ENCODE measurements around the gene TP53I13.

The TP53I13 gene

DNA sequence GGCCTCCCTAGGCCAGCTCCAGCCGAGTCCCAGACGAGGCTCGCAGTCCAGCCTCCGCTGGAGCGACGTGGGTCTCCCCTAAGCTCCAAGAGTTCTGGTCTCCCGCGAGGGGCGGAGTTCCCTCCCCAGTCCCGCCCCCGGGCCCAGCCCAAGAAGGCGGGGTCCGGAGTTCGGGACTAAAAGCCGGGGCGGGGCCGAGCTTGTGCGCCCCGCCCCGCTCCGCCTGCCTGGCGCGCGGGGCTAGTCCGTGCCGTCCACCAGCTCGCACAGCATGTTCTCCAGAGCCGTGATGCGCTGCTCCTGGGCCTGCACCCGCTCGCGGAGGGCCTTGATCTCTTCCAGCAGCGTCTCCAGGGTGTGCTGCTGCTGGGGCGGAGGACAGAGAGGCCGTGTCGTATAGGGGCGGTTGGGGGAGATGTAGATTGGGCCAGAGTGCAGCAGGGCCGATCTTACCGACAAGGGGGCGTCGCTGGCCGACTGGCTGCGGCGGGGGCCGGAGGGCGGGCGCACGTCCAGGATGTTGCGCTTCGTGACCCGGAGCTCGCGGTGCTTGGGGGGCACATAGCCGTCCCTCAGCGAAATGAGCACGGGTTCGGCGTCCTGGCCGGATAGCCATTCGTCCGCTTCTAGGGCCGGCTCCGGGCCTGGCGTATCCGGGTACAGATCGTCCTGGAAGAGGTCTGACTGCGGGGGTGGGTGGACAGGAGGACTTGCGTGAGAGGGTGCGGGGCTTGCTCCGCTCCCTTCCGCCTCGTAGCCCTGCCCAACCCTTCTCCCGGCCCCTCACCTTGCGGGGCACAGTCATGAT, 47.2 kb downstream of the TP53I13 start:
- H3K9me3 Mint-ChIP-seq = no peaks in the 10 kb centered on the region
- peak overlapping the region; percentile 82 for H3K4me3 Mint-ChIP-seq
- peak overlapping the region; percentile 91 for H3K27ac Mint-ChIP-seq

GRCh38 chr17:29616300-29617048, 48.0 kb downstream of the TP53I13 start:
- H3K9me3 Mint-ChIP-seq = no peaks in the 10 kb centered on the region
- H3K4me1 Mint-ChIP-seq (ENCODE audit: low read depth) = peaks cover 52% of the 10 kb centered on the region
- peaks cover 85% of the 10 kb centered on the region for H3K27me3 Mint-ChIP-seq
- H3K4me3 Mint-ChIP-seq = peak overlapping the region; percentile 82
- H3K36me3 Mint-ChIP-seq (ENCODE audit: low read depth) = no peaks in the 10 kb centered on the region
- H3K27ac Mint-ChIP-seq = peak overlapping the region; percentile 78
- intact Hi-C loops (cut with micrococcal nuclease) = loop anchor here (10.0 kb wide), 1 partner anchor 52 kb away; the partner anchor contains the start of genes ABHD15 and TP53I13

More for the DNA sequence above, 47.2 kb downstream of the TP53I13 start:
- intact Hi-C loops (cut with micrococcal nuclease) = loop anchor here (10.0 kb wide), 1 partner anchor 51 kb away; the partner anchor contains the start of genes ABHD15 and TP53I13
- Mint-ChIP-seq H3K36me3 (ENCODE audit: low read depth) (no peaks in the 10 kb centered on the region), H3K4me1 (ENCODE audit: low read depth) (peaks cover 52% of the 10 kb centered on the region), H3K27me3 (peaks cover 80% of the 10 kb centered on the region)

GRCh38 chr17:29617125-29617480, 48.6 kb downstream of the TP53I13 start:
- peaks cover 86% of the 10 kb centered on the region for H3K27me3 Mint-ChIP-seq
- intact Hi-C loops (cut with micrococcal nuclease) = loop anchor here (10.0 kb wide), 1 partner anchor 52 kb away; the partner anchor contains the start of genes ABHD15 and TP53I13
- H3K4me1 Mint-ChIP-seq (ENCODE audit: low read depth) = peaks cover 55% of the 10 kb centered on the region
- no peaks in the 10 kb centered on the region for H3K9me3 Mint-ChIP-seq
- H3K4me3 Mint-ChIP-seq = peak overlapping the region; percentile 59
- peak overlapping the region; percentile 78 for H3K27ac Mint-ChIP-seq
- no peaks in the 10 kb centered on the region for H3K36me3 Mint-ChIP-seq (ENCODE audit: low read depth)

- H3K27ac Mint-ChIP-seq = peak overlapping the region; percentile 78
- no peaks in the 10 kb centered on the region for H3K36me3 Mint-ChIP-seq (ENCODE audit: low read depth)
- intact Hi-C loops (cut with micrococcal nuclease) = loop anchor here (10.0 kb wide), 1 partner anchor 53 kb away; the partner anchor contains the start of genes ABHD15 and TP53I13
- H3K4me3 Mint-ChIP-seq = peak overlapping the region; percentile 61
- peaks cover 88% of the 10 kb centered on the region for H3K27me3 Mint-ChIP-seq
- no peaks in the 10 kb centered on the region for H3K9me3 Mint-ChIP-seq
- peaks cover 58% of the 10 kb centered on the region for H3K4me1 Mint-ChIP-seq (ENCODE audit: low read depth)
Measured at GRCh38 chr17:29617481-29618271, 49.2 kb downstream of the TP53I13 start.

DNA sequence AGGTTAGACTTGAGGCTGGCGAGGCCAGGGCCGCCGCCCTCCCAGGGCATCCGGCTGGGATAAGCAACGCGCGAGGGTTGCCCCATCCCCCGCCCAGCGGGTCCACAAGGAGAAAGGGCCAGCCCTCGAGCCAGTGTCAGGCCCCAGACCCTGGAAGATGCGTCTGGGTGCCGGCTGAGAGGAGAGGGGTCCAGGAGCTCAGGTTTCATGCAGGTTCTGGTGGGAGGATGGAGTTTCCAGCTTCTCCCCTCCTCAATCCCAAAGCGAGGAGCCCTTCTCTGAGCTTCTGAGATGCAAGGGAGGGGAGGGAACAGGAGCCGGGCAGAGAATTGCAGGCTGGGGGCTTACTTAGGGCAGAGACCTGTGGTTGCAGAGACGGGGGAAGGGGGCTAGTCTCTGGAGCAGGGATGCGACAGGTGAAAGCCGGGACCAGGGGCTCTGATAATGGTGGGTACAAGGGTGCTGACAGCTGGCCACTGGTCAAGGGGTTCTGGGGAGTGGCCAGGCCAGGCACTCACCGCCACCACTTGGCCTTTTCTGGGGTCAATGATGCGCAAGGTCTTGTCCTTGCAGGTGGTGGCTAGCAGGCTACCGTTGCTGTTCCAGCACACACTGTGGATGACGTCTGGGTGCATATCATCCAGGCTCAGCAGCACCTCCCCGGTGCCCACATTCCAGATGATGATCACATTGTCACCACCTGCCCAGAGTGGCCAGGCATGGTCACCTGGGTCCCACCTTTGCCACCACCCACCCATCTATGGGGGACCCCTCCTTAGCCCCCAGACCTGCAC, 50.0 kb downstream of the TP53I13 start:
- Mint-ChIP-seq H3K4me3 (peak overlapping the region; percentile 61), H3K4me1 (ENCODE audit: low read depth) (peaks cover 66% of the 10 kb centered on the region), H3K27me3 (peaks cover 92% of the 10 kb centered on the region), H3K27ac (no peak overlapping the region), H3K36me3 (ENCODE audit: low read depth) (no peaks in the 10 kb centered on the region), H3K9me3 (no peaks in the 10 kb centered on the region)
- intact Hi-C loops (cut with micrococcal nuclease) = loop anchor here (10.0 kb wide), 1 partner anchor 54 kb away; the partner anchor contains the start of genes ABHD15 and TP53I13

DNA sequence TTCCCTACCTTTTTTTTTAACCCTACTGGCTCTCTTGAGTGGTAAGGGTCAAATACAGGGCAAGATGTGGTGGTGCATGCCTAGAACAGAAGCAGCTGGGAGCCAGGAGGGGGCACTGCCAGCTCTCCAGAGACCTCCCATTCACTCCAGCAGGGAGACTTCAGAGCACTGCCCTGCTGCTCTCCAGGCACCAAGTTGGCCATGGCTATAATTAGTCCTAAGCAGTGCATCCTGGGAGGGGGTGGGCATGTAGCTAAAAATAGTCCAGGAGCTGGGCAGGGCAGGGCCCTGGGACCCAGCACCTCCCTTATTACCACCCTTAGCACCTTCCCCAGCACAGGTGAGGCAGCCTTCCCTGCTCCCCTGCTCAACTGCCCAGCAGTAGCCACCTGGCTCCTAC, 50.8 kb downstream of the TP53I13 start:
- Mint-ChIP-seq H3K27ac (no peak overlapping the region), H3K27me3 (peaks cover 92% of the 10 kb centered on the region), H3K9me3 (no peaks in the 10 kb centered on the region), H3K4me3 (no peak overlapping the region), H3K36me3 (ENCODE audit: low read depth) (no peaks in the 10 kb centered on the region), H3K4me1 (ENCODE audit: low read depth) (peaks cover 60% of the 10 kb centered on the region)
- intact Hi-C loops (cut with micrococcal nuclease) = loop anchor here (10.0 kb wide), 1 partner anchor 54 kb away; the partner anchor contains the start of genes ABHD15 and TP53I13

- Mint-ChIP-seq H3K4me3 (no peak overlapping the region), H3K36me3 (ENCODE audit: low read depth) (peaks cover 1% of the 10 kb centered on the region), H3K27me3 (peaks cover 86% of the 10 kb centered on the region), H3K9me3 (no peaks in the 10 kb centered on the region), H3K27ac (no peak overlapping the region), H3K4me1 (ENCODE audit: low read depth) (peaks cover 50% of the 10 kb centered on the region)
- intact Hi-C loops (cut with micrococcal nuclease) = no loop called here
Measured at GRCh38 chr17:29620271-29620670, 51.8 kb downstream of the TP53I13 start.

- Mint-ChIP-seq H3K27me3 (peaks cover 81% of the 10 kb centered on the region), H3K4me3 (no peak overlapping the region), H3K9me3 (no peaks in the 10 kb centered on the region), H3K27ac (no peak overlapping the region), H3K36me3 (ENCODE audit: low read depth) (peaks cover 8% of the 10 kb centered on the region), H3K4me1 (ENCODE audit: low read depth) (peaks cover 49% of the 10 kb centered on the region)
- intact Hi-C loops (cut with micrococcal nuclease) = no loop called here
Measured at GRCh38 chr17:29620779-29621500, 52.4 kb downstream of the TP53I13 start.

- no peak overlapping the region for H3K27ac Mint-ChIP-seq
- peaks cover 73% of the 10 kb centered on the region for H3K27me3 Mint-ChIP-seq
- H3K4me3 Mint-ChIP-seq = peak overlapping the region; percentile 72
- peaks cover 16% of the 10 kb centered on the region for H3K36me3 Mint-ChIP-seq (ENCODE audit: low read depth)
- H3K9me3 Mint-ChIP-seq = no peaks in the 10 kb centered on the region
- H3K4me1 Mint-ChIP-seq (ENCODE audit: low read depth) = peaks cover 41% of the 10 kb centered on the region
- intact Hi-C loops (cut with micrococcal nuclease) = no loop called here
Measured at GRCh38 chr17:29621751-29622194, 53.3 kb downstream of the TP53I13 start.

All from dendritic cell treated with granulocyte-macrophage colony-stimulating factor and Interleukin-4, amounts not matched to agents 40 ng/mL and 50 ng/mL, for 4 days (primary cell).